CD1c-positive myeloid dendritic cell (primary cell): Measurements from ENCODE around the gene TMEM62.
A peak's percentile ranks its signal among the peaks of the same experiment; 100 is the strongest.
"Not testable (repeated sequence)": the region's sequence is repeated elsewhere in the genome, so short reads cannot be mapped to it uniquely, and the experiment has no call there.

Experiments
- DNase-seq: peaks from one replicate; pipeline ENCODE4 v3.0.0-alpha.2; 2016; ENCODE audit errors: extremely low spot score

Gene TMEM62

DNA sequence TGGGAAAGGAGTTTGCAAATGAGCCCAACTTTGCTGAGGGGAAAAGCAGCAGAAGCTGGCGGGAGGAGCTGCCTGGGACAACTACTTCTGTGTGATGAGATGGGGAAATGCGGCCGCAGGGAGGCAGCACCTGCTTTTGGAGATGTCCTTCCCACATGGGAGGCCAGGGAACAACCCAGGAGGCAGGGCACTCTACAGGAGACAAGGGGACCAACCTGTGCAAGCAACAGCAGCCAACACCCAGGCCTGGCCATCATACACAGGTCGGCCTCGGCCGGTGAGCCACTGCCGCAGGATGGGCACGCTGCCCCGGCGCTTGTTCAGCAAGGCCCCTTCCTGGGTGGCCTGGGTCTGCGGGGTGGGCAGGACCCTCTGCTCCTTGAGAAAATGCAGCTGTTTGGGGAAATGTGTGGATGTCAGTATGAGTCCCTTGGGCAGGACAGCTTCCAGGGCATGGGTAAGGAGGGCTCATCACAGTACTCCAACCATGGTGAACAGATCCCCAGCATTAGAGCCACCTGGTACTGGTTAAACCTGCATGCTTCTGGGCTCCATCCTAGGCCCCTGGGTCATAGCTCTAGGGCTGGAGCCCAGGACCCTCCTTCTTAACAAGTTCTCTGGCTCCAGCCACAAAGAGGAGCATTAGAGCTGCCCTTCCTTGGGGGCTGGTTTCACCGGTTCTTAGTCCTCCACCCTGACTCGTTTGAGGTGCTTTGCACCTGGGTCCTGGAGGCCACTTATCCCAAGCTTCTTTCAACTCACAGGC is 75.9 kb downstream of the TMEM62 start:
- DNase-seq, result no peak

DNA sequence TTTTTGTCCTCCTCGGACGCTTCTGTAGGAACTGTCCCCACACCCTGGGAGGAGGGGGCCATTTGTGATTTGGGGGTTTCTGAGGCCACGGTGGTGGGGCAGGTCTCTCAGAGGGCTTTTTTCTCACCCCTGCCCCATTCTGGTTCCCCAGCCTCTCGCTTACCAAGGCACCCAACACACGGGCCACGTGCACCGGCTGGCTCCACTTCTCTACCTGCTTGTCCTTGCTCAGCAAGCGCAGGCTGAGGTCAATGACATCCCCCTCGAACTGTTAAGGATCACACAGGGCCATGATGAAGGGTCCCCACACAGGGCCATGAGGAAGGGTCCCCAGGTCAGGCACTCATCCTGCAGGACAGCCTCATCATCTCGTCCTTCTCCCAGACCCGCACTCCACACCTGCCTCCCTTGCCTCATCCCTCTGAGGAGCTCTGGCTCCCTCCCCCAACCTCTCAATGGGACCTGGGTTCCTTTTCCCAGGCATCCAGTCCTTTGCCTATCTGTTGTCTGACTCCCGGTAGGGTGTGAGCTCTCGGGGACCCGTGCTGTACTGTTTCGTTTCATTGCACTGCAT is 76.9 kb downstream of the TMEM62 start:
- no peak for DNase-seq

DNA sequence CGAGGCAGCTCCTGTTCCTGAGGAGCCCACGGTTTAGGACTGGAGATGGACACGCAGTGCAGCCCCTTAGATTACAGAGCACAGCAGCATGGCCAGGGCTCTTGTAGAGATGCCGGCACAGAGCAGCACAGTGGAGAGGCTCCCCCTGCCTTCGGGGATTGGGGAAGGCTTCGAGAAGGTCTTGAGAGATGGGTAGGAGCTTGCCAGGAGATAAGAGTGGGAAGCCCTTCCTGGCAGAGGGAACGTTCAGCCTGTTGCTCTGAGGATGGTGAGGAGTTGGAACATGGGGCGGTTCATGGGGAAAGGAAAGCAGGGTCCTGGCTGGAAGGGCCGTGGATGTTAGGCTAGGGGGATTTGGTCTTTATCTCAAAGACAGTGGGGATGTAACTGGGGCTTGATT is 77.4 kb downstream of the TMEM62 start:
- DNase-seq, result no peak

DNA sequence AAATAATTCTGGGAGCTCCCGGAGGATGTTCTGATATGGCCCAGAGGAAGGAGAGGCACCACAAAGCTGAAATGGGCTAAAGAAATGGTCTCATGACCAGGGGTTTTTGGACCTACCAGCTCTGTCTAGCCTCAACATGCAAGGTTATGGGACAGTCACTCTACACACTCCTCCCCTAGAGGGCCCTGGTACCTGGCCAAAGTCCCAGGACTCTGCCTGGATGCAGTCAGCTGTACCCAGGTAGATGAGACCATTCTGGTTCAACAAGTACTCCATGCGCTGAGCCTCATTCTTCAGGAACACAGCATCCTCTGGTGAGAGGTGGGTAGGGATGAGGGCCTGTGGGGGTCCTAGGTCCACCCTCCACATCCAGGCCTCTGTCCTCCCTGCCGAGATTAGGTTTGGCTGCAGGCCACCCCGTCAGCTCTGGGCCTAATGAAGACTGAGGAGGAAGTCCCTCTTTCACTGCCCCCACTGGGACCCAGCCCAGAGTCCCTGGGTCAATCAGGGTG is 77.9 kb downstream of the TMEM62 start:
- no peak for DNase-seq

DNA sequence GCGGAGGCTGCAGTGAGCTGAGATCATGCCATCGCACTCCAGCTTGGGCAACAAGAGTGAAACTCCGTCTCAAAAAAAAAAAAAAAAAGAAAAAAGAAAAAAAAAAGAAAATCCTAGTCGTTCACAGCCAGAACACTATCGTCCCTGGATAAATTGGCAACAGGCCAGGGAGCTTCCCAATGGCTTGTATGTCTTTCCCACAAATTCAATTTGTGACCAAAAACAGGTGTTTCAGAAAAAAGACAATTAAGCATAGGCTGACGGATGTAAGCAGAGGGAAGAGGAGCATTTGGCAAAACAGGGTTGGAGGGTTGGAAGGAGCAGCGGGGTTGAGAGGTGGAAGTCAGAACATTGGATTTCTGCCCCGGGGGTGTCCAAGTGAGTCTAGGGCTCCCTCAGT is 78.9 kb downstream of the TMEM62 start:
- no peak for DNase-seq

DNA sequence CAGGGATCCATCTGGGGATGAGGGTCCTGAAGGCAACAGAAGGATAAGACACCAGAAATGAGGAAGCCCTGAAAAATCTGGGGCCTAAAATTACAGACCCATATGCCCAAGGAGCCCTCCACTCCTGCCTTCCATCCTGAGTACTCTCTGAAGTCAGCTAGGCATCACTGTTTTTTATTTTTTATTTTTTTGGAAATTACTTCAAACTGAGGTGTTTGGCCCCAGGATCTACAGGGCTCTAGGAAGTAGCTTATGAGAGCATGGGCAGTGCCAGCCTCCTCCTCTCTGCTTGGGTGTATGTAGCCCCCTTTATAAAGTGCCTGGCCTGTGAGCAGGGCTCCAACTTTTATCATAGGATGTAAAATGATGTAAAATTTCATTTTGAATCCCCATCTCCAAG is 79.6 kb downstream of the TMEM62 start:
- no peak for DNase-seq

DNA sequence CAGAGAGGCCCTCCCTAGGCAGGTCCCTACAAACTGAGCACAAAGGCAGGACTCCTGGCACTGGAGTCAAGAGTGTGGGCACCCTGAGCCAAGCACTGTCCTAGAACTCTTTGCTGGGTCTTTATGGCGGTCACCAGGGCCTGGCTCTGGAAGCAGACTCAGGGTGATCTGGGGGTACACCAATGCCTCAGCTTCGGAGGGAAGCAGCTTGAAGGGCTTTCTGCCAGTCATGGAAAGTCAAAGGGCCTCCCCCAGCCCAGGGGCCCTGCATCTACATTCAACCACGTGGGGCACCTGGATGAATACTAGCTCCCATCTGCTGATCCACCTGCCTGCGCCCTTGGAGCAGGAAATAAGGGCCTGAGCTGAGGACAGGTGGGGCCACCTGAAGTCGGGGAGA is 80.1 kb downstream of the TMEM62 start:
- DNase-seq, result no peak

DNA sequence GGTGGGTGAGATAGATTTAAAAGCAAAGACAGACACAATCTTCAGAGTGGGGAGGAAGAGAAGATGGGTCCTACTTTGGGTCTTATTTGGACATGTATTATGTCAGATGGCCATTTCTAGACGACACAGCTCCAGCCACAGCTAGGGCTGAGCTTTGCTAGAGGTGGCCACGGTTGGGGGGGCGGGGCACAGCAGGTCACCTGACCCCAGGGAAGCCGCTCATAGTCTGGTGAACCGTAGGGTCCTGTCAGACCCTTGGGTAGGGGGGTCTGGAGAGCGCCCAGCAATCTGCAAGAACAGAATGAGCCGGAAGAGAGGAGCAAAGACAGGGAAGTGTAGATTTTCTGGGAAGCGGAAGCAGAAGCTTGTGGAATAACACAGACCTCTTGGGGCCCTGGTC is 80.8 kb downstream of the TMEM62 start:
- no peak for DNase-seq

DNA sequence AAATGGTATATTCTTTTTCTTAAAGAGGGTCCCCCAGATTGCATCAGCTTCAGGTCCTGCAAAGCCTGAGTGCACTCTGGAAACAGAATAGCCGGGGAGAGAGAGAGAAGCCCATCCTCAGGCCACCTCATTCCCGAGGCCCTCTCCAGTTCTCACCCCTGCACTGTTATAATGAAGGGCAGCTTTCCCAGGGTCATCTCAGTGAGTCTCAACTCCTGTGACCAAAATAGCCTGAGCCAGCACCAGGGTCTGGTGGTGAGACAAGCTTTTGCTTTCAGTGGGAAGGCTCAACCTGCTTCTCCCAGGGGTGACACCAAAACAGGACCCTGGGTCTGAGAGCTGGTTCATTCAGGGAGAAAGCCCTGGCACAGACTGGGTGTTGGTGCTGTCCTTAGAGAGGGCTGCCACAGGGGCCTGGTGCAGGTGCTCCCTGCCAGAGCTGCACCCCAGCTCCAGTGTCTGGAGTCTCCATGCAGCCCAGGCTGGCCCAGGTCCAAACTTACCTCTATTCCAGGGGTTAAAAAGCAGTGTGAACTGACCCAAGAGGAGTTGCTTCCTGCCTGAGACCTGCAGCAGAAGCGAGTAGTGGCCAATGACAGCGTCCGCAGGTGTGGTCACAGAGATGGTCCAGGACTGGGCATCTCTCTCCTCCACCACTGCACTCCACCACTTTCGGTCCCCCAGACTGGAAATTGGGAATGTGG is 81.4 kb downstream of the TMEM62 start:
- DNase-seq, result no peak

DNA sequence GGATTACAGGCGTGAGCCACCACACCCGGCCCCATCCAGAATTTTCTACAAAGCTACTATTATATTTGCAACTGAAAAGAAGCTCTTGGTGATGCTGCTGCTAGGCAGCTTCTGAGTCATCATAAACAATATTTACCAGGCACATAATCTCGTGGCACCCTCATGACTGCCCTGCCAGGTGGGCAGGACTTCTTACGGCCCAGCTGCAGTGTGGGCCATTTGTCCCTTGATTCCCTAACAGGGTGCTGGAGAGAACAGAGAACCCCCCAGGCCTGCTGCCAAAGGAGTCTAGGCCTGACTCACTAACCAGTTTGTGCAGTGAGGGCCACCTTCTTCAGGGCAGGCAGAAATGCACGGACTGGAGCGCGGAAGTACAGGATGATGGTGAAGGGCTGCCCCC is 82.6 kb downstream of the TMEM62 start:
- DNase-seq, result no peak

DNA sequence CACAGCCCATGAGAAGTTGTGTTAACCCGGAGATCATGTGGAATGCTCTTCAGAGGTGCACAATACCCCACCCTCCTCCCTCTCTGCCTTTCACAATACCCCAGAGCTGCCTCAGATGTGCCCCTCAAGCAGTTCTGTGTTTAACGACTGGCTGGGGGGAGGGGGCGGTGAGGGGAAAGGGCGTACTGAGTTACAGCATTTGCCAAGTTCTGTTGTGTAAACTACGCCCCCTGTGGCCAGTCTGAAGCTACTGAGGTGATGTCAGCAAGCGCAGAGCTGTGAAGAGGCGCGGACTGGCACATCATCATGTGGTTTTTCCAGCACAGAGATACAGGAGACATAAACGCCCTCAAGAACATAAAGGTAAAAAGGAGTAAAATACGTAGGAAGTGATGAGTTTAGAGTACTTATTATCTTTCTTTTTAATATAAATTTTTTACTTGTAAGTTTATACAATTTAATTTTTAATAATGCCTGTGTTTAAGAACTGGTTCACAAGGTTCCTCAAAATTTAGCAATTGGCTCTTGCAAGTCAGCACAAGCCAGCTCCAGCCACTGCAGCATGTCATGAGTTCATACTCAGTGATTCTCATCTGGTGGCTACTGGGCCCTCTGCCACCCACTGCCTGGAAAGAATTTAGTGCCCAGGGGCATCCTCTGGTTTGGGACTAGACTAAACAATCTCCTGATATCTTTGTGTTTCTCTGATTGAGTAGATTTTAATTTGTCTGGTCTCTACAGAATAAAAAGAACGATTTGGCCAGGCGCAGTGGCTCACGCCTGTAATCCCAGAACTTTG is 85.7 kb downstream of the TMEM62 start:
- peak; percentile 6 for DNase-seq

DNA sequence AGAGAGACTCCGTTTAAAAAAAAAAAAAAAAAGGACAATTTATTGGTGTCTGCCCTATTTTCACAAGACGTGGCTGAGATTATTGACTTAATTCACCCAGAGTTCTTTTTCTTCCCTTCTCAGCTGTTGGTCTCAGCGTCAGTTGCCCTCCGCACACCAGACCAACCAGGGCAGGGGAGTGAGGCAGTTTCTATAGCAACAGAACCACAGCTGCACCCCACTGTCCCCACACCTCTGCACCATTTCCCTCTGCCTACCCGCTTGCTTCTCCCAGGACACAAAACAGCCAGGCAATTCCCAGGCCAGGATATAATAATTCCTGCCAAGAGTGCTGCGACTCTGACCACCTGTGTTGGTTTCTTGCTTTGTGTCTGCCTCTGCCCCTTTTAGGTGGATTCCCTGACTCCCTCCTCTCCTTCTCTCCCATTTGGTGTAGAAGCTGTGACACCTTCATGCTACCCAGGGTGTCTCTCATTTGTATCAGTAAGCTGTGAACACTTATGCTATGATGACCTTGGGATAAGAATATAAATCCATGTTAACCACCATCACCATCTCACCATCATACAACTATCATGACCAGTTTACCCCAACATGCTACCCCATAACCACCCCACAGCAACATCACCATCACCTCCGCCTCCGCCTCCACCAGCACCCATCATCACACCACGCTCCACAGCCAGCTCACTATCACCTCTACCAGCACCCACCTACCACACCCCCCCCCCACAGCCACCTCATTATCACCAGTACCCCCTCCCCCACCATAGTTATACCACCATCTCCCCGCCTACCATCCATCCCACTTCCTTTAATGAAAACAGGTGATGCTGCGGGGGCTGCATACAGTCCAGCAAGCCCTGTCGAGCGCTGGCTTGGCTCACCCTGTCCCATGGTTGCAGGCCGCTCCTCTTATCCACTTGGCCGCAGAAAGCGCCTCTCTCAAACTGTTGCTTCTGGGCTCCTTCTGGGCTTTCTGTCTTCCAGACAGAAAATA is 86.8 kb downstream of the TMEM62 start:
- DNase-seq, result no peak

DNA sequence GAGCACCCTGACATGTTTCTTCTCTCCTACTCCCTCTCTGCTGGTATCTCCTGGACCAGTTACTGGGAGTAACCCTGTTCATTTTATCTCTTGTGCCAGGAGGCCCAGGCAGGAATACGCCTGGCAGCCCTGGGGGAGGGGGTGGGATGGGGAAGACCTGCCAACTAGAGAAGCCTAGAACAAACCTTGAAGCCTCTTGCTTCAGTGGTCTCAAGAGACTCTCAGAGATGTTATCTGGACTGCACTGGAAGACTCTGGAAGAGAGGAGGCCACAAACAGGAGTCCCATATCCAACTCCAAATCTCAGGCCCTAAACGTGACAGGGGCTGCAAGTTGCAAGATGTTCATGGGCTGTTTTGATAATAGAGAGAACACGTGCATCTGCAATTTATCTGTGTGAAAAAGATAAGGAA is 87.6 kb downstream of the TMEM62 start, which contains the start of gene EPB42:
Gene EPB42, minus strand, starts transcription at position 28 of the 413 bp plus-strand sequence. CDS start 193 bp downstream, outside the sequence.
- DNase-seq, result no peak

DNA sequence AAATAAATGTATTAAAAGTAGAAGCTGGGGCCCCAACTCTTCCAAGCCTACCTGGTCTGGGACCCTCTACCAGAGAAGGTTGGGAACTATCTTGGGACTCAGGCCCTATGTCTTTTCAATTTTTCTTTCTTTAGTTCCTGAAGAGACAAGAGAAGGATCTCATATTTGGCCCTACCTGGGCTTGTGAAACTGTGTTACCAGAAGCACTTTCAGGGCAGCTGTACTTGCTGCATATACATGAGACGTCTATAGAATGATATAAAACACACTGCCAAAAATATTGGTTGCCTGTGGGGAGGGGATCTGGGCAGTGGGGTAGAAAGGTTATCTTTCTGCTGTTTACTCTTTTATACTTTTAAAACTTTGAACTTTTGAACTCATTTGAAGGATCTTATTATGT is 88.0 kb downstream of the TMEM62 start:
- no peak for DNase-seq

DNA sequence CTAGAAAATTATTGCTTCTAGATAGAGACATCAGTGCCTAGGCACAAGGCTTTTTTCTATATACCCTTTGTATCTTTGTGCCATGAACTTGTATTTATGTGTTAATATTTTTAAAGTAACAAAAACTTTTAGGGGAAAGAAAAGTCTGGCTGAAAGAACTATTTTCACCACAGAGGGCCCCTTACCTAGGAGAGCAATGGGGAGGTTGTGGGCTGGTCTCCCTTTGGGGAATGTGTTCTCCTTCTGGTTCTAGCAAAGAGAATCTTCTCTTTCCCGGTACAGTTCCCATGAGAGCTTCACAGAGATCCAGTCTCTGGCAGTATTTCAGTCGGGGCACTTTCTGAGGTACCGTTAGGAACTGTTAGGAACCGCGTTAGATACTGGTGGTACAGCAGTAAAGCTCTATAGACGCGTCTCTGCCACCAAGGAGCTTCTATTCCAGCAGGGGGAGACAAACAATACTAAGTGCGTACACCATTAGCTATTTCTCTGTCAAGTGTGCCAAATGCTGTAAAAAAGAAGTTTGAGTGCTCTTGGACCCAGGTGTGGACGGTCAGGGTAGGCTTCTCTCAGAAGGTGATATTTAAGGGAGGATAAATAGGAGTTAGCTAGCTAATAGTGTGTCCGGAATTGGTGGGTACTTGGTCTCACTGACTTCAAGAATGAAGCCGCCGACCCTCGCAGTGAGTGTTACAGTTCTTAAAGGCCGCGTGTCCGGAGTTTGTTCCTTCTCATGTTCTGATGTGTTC is 92.0 kb downstream of the TMEM62 start:
- peak; percentile 72 for DNase-seq

DNA sequence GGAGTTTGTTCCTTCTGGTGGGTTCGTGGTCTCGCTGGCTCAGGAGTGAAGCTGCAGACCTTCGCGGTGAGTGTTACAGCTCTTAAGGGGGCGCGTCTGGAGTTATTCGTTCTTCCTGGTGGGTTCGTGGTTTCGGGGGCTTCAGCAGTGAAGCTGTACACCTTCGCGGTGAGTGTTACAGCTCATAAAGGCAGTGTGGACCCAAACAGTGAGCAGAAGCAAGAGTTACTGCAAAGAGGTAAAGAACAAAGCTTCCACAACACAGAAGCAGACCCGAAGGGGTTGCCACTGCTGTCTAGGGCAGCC is 92.5 kb downstream of the TMEM62 start:
- DNase-seq, result not testable (repeated sequence)

DNA sequence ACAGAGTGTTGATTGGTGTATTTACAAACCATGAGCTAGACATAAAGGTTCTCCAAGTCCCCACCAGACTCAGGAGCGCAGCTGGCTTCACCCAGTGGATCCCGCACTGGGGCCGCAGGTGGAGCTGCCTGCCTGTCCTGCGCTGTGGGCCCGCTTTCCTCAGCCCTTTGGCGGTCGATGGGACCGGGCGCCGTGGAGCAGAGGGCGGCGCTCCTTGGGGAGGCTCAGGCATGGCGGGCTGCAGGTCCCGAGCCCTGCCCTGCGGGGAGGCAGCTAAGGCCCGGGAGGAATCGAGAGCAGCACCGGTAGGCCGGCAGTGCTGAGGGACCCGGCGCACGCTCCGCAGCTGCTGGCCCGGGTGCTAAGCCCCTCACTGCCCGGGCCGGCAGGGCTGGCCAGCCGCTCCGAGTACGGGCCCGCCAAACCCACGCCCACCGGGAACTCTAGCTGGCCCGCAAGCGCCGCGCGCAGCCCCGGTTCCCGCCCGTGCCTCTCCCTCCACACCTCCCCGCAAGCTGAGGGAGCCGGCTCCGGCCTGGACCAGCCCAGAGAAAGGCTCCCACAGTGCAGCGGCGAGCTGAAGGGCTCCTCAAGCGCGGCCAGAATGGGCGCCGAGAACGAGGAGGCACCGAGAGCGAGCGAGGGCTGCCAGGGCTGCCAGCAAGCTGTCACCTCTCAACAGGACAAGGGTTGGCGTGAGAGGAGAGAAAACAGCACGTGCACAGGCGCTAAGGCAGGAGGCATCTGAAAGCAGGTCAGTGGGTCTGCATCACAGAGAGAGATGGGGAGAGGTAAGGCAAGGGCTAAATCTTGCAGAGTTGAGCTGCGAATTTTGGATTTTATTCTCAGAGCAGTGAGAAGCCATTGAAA is 93.3 kb downstream of the TMEM62 start:
- no peak for DNase-seq

DNA sequence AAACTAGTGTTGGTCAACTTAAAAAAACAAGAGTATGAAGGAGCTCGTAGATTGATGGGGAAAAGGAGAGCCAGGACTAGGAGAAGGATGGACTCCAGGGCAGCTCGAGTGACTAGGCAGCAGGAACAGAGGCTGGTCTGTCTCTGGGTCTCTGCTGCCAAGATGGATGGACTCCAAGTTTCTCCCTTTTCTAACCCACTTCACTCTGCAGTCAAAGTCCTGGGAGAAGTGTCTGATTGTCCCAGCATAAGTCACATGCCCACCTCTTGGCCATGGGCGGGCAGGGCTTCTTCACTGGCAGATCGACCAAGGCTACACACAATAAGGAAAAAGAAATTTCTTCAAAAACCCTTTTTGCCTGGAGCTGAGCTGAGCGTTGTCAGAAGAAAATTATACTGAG is 96.6 kb downstream of the TMEM62 start:
- DNase-seq, result no peak

DNA sequence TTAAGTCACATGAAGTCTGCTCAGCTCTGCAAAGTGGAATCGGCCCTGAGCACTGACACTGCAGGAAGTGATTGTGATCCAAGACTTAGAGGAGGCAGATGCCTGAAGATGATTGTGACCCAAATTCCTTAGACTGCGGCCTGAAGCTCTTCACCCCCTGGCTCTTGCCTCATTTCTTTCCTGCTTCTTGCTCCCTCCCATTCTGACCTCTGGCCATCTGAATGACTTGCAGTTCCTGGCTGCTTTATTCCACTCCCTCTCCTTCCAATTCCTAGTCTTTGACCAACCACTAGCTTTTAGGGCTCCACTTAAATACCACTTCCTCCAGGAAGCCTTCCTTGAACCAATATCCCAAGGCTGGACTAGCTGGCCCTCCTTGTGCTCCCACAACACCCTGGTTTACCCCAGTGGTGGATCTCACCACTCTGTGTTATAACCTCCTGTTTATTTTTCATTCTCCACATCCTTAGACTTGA is 97.3 kb downstream of the TMEM62 start:
- DNase-seq, result no peak
